NCI-H1092 (cell line): Measurements from ENCODE around the gene TTLL12.

ENCODE experiments used
- DNase-seq: peaks from one replicate; lab custom pipeline; 2025; lab: John Stamatoyannopoulos, UW

The TTLL12 gene

GRCh38 chr22:43186272-43187170 is at the start of gene TTLL12:
Gene TTLL12 (minus strand): TSS chr22:43187134. CDS start chr22:43187069, 65 bp downstream.
- DNase-seq = no peak

GRCh38 chr22:43235445-43236409 is 48.8 kb upstream of the TTLL12 start:
- DNase-seq = no peak

- DNase-seq = no peak
Observed at GRCh38 chr22:43234264-43234988, 47.5 kb upstream of the TTLL12 start.

GRCh38 chr22:43233529-43233928 is 46.6 kb upstream of the TTLL12 start:
- no peak for DNase-seq

GRCh38 chr22:43232445-43232844 is 45.5 kb upstream of the TTLL12 start:
- no peak for DNase-seq

- DNase-seq = no peak
Observed at GRCh38 chr22:43231724-43232034, 44.7 kb upstream of the TTLL12 start.

GRCh38 chr22:43230971-43231723 is 44.2 kb upstream of the TTLL12 start:
- DNase-seq = no peak

- no peak for DNase-seq
Observed at GRCh38 chr22:43230571-43230970, 43.6 kb upstream of the TTLL12 start.

GRCh38 chr22:43228863-43229262 is 41.9 kb upstream of the TTLL12 start:
- DNase-seq = no peak

- no peak for DNase-seq
Observed at GRCh38 chr22:43228330-43228729, 41.4 kb upstream of the TTLL12 start.

GRCh38 chr22:43227239-43227630 is 40.3 kb upstream of the TTLL12 start:
- DNase-seq = no peak

- no peak for DNase-seq
Observed at GRCh38 chr22:43226377-43227238, 39.7 kb upstream of the TTLL12 start.

GRCh38 chr22:43225609-43226008 is 38.7 kb upstream of the TTLL12 start:
- DNase-seq = no peak

GRCh38 chr22:43222987-43223386 is 36.1 kb upstream of the TTLL12 start:
- DNase-seq = no peak

- DNase-seq = no peak
Observed at GRCh38 chr22:43222262-43222661, 35.3 kb upstream of the TTLL12 start.

- no peak for DNase-seq
Observed at GRCh38 chr22:43220625-43221380, 33.9 kb upstream of the TTLL12 start.

GRCh38 chr22:43218786-43219185 is 31.9 kb upstream of the TTLL12 start:
- no peak for DNase-seq

GRCh38 chr22:43217285-43218030 is 30.5 kb upstream of the TTLL12 start:
- no peak for DNase-seq

- DNase-seq = no peak
Observed at GRCh38 chr22:43216738-43217137, 29.8 kb upstream of the TTLL12 start.
